HG02588 (cell line): Measurements from ENCODE around the gene NAT8L.

ENCODE experiments used
- ATAC-seq: cut with Tn5 transposase; IDR thresholded peaks from one replicate; pipeline ENCODE4 v1.9.1; 2021; ENCODE audit warnings: mild to moderate bottlenecking, moderate library complexity; ENCODE audit not compliant: unreplicated experiment

NAT8L gene

DNA sequence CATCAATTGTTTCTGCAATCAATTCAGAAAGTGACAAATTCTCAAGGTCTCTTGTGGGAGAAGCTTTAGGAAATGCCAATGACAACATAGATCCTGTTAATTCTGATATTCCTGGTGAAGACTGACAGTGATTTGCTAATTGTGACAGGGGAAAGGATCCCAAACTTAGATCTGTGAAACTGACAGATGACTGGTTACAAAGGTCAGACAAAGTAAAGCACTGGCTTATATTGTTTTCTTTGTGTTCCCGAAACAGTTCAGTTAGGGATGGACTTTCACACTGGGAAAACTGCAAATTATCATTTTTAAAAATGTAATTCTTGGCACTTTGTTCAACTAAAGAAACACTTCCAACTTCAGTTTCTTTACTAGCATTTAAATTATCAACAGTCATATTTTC lies 30.1 kb downstream of the NAT8L start:
- ATAC-seq = no peak

GRCh38 chr4:2090642-2091041 lies 31.5 kb downstream of the NAT8L start:
- ATAC-seq = no peak

DNA sequence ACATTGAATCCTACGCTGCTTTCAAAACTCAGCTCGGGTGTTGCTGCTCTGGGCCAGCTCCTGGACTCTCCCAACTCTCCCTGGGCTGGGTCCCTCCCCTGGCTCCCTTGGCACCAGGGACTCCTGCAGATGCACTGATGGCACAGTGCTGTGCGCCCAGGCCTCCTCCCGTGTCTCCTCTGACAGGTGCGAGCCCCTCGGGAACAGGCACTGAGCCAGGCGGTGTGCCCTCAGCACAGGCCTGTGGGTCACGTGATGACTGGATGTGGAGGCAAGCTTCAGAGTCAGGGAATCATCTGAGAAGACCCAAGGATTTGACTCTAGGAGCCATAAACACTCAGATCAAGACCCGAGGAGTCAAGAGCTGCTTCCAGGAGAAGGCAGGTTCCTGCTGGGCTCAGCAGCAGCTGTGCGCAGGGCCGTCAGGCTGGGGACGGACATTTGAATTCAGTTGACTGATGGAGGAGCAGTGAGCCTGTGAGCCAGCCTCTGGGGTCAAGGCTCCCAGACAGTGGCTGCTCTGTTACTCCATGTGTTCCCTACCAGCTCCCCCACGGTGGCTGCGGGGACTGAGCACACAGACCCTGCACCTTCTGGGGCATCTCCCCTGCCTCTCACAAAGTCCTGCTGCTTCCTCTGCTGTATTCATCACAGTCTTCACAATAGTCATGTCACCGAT lies 33.0 kb downstream of the NAT8L start:
- no peak for ATAC-seq

DNA sequence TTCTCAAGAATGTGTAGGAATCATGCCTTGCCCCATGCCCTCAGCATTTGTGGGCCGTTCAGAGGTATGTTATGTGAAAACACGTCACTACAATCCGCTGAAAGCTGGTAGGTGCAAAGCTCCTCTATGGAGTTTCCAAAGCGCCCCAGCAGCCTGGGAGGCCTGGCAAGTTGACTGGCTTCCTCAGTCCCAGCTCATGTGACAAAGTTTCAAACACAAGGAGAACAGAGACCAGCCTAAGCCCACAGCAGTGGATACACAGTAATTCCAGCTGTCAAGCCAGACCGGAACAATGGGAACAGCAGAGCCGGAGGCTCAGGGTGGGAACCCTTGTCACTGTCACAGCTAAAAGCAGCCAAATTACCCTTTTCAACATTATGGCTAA lies 33.5 kb downstream of the NAT8L start:
- no peak for ATAC-seq

- ATAC-seq = no peak
Measured at GRCh38 chr4:2093265-2093664, 34.1 kb downstream of the NAT8L start.

DNA sequence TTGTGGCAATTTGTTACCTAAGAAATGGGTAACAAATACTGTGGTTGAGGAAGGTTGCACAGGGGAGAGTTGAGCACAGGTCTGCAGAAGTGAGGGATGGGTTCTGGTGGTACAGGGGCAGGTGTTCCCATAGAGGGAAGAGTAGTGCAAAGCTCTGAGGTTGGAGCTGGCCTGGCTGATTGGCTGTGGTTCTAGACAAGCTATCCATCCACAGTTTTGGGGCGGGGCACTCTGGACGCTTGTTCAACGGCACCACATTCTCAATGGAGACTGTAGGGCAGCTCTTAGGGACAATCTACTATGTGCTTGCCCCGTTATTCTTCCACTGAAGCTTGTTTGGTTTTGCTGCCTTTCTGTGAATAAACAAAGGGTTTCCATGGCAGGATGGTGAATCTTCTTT lies 35.4 kb downstream of the NAT8L start:
- no peak for ATAC-seq

GRCh38 chr4:2095236-2096072 lies 36.3 kb downstream of the NAT8L start:
- no peak for ATAC-seq

DNA sequence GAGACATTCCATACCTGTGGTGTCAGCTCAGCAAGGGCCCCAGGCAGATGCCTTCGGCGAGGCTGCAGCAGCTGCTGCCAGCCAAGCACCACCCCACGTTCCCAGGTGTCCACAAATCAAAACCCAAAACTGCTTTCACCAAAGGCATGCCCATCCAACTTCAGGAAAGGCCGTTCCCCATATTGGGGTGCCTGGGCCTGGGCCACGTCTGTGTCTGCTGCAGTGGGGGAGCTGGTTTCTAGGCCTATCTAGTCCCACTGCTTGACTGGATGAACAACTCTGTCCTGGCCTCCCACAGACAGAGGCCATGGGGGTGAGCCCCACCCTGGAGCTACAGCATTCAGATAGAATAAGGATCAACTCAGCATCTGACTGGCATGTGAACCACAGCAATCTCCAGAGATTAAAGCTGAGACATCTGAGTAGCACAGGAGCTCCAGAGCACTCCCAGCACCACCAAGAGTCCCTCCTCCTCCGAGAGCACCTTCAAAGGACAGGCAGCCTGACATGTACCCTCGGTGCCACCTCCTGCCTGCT lies 37.0 kb downstream of the NAT8L start:
- ATAC-seq = no peak

- ATAC-seq = no peak
Measured at GRCh38 chr4:2101346-2102044, 42.4 kb downstream of the NAT8L start.

DNA sequence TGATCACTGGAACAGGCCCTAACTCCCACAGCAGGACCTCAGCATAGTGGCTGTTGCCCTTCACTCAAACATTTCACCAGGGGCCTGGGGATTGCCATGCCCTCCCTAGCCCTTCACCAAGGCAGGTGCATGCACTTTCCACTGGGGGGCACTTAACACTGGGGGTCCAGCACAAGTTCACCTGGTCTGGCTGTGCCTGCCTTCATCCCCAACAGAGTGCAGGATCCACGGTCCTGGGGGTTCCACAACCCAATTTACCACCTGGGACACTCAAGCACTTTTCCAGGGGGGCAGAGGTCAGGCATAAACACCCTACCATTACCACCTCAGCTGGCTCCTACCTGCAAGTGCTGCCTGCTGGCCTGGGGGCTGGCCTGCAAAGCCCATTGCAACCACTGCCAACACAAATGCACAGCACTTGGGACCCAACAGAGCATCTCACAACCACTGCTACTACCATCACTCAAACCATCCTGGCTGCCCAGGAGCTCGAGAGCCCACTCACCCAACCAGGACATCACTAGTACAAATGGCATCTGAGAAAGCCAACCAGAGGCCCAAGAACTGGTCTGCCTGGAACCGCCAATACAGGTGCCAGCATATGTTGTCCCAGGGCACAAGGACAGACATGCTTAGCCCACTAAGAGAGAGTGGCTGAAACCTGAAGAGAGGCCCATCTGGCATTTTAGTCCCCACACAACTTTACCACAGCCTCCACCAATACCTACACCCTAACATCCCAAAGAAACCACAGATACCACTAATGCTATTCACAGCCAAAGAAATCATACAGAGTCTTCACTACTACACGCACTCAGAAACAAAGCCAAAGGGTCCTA lies 43.1 kb downstream of the NAT8L start:
- ATAC-seq = no peak

DNA sequence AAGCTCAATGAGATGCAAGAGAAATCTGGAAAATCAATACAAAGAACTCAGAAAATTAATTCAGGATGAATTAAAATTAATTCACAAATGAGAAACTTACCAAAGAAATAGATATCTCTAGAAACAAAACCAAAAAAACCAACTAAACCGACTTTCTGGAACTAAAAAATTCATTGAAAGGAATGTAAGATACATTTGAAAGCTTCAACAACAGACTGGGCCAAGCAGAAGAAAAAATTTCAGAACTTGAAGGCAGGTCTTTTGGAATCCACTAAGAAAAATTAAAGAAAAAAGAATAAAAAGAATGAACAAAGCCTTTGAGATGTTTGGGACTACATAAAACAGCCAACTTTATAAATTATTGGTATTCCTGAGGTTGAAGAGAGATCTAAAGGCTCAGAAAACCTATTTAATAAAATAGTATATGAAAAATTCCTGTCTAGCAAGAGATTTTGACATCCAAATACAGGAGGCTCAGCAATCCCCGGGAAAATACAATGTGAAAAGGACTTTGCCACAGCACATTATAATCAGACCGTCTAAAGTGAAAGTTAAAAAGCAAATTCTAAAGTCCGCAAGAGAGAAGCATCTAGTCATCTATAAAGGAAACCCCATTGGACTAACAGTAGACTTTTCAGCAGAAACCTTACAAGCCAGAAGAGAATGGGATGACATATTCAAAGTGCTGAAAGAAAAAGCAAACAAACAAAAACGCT lies 44.2 kb downstream of the NAT8L start:
- ATAC-seq = no peak

GRCh38 chr4:2103843-2104547 lies 44.9 kb downstream of the NAT8L start:
- no peak for ATAC-seq

GRCh38 chr4:2104556-2105345 lies 45.6 kb downstream of the NAT8L start:
- ATAC-seq = no peak

DNA sequence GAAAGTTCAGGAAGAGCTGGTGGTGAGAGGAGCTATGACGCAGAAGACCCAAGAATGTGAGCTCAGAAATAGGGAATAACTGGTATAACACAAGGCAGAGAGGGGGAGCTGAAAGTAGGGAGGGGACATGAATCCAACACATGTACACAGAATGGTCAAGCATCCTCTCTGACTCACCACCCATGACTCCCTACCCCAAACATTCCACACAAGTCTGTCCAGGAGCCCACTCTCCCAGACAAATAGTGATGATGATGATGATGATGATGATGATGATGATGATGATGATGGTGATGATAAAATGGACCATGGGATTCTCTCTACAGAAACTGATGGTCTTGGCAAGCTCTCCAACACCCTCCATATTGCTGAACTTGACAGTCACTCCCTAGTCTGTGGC lies 46.4 kb downstream of the NAT8L start:
- ATAC-seq = no peak

- no peak for ATAC-seq
Measured at GRCh38 chr4:2116687-2117400, 57.7 kb downstream of the NAT8L start.
